OCI-LY1 (cell line): ENCODE data around the gene CD6.

Experiments used
- EZH2 ChIP-seq: fragments of 200-600 bp; sonication (generic), shearing (Covaris generic); IDR thresholded peaks from 2 replicates; pipeline ENCODE4 v1.8.0; 2017; ENCODE audit warnings: borderline replicate concordance, mixed run types, mild to moderate bottlenecking, antibody characterized with exemption, low read length, moderate library complexity, mixed read lengths
- TF ChIP-seq, protein P1 (sequence below): fragments of 200-600 bp; sonication (generic), shearing (Covaris generic); IDR thresholded peaks from 2 replicates; pipeline ENCODE4 v1.5.1; 2017; ENCODE audit warnings: mild to moderate bottlenecking, antibody characterized with exemption, low read length, moderate library complexity, mixed read lengths

- TF ChIP-seq, protein P1, sequence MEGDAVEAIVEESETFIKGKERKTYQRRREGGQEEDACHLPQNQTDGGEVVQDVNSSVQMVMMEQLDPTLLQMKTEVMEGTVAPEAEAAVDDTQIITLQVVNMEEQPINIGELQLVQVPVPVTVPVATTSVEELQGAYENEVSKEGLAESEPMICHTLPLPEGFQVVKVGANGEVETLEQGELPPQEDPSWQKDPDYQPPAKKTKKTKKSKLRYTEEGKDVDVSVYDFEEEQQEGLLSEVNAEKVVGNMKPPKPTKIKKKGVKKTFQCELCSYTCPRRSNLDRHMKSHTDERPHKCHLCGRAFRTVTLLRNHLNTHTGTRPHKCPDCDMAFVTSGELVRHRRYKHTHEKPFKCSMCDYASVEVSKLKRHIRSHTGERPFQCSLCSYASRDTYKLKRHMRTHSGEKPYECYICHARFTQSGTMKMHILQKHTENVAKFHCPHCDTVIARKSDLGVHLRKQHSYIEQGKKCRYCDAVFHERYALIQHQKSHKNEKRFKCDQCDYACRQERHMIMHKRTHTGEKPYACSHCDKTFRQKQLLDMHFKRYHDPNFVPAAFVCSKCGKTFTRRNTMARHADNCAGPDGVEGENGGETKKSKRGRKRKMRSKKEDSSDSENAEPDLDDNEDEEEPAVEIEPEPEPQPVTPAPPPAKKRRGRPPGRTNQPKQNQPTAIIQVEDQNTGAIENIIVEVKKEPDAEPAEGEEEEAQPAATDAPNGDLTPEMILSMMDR = no peak
- TF ChIP-seq EZH2 = no peak
Observed at GRCh38 chr11:61059260-61059752, 87.8 kb downstream of the CD6 start.
